Stimulated activated CD4-positive, alpha-beta T cell treated with anti-CD3 and anti-CD28 coated beads, Interleukin-1b, Interleukin-23, amount 100 ng/mL, for 48 hours (primary cell): ENCODE data around the gene CORO7.
"Not testable (repeated sequence)": the region's sequence is repeated elsewhere in the genome, so short reads cannot be mapped to it uniquely, and the experiment has no call there.

ENCODE experiments used
- DNase-seq: peaks from one replicate; pipeline ENCODE4 v3.0.0-alpha.2; 2020

CORO7 gene

DNA sequence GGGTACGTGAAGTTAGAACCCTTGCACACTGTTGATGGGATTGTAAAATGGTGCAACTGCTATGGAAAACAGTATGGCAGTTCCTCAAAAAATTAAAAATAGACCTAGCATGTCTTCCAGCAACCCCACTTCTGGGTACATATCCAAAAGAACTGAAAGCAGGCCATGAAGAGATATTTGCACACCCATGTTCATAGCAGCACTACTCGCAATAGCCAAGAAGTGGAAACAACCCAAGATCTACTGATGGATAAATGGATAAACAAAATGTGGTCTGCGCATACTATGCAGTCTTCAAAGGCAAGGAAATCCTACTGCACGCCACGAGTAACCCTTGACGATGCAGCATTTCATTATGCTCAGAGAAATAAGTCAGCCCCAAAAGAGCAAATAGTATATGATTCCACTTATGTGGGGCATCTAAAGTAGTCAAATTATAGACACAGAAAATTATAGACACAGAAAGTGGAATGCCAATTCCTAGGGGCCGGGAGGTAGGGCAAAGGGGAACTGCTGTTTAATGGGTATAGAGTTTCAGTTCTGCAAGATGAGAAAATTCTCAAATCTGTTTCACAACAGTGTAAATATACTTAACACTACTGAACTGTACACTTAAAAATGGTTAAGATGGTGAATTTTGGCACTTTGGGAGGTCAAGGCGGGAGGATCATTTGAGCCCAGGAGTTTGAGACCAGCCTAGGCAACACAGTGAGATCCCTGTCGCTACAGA is 17.2 kb downstream of the CORO7 start:
- no peak for DNase-seq

DNA sequence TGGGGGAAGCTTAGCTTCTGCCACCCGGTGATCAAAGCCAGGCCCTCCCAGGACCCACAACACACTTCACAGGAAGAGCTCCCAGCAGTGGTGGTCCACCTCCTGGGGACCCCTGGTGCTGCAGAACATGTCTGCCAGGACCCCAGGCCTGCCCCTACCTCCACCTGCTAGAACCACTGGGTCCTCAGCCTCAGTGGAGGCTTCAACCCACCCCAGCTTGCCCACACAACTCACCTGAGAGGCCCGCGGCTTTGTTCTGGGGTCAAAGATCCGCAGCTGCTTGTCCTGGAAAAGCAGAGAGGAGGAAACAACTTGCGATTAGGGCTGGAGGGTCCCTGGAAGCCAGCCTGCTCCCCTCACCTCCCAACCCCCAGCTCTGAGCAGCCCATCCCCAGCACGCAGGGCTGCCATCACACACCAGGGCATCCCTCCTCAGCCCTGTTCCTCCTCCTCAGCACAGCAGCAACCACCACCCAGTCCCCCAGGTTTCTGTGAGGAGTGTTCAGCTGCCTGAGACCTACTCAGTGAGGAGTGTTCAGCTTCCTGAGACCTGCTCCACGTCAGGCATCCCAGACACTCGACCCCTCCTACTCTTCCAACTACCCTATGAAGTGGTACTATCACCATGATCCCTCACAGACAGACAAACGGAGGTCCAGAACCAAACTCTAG is 21.2 kb downstream of the CORO7 start:
- no peak for DNase-seq

DNA sequence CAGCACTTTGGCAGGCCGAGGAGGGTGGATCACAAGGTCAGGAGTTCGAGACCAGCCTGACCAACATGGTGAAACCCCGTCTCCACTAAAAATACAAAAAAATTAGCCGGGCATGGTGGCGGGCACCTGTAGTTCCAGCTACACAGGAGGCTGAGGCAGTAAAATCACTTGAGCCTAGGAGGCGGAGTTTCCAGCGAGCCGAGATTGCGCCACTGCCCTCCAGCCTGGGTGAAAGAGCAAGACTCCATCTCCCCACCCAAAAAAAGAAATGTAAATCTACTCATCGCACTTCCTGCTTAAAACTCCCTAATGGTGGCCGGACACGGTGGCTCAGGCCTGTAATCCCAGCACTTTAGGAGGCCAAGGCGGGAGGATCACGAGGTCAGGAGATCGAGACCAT is 22.5 kb downstream of the CORO7 start:
- not testable (repeated sequence) for DNase-seq

DNA sequence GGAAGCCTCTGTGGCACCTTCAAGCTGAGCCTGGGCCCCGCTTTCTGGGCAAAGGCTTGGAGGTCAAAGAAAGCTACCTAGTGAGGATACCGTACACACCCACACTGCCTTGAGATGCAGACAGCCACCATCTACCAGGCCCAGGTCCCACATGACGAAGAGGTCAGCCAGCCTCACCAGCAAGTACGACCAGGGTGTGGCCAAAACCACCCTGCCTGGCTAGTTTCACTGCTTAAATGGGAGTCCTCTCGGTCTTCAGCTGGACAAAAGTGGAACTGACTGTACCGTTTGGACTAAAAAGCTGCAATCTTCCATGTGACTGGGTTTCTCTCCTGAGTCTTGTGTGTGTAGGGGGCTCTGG is 23.2 kb downstream of the CORO7 start:
- no peak for DNase-seq

DNA sequence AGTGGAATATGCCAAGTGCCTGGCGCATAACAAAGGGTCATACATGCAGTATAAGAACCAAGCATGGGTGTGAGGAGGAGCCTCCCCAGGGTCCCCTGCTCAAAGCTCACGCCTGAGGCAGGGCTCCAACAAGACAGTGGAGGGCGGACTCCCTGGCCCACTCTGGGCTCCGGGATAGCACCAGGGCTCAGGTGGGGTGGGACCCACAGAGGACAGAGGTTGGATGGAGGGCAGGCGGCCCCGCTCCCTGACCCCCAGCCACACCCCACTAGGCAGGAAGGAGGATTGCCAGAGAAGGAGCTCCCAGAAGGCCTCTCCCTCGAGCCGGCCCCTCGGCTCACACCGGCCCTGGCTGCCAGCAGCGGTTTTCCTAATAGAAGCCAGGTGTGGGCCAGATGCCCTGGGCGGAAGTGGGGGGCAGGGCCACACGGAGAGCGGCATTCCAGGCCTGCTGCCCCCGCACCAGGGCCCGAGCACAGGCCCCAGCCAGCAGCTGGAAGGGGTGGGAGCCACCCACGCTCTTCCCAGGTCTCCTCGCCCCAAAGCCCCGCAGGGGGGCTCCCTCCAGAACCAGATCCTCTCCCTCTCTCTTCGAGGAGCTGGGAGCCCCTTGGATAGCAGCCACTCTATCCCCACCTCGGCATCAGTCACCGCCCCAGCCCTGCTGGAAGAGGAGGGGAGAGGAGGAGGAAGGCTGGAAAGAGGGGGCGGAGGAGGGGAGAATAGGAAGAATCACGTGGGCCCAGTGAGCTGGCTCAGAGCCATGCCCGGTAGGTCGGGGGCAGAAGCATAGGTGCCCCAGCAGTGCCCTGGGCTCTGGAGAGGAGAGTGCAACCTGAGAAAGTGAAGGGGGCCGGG is 23.8 kb downstream of the CORO7 start:
- no peak for DNase-seq

DNA sequence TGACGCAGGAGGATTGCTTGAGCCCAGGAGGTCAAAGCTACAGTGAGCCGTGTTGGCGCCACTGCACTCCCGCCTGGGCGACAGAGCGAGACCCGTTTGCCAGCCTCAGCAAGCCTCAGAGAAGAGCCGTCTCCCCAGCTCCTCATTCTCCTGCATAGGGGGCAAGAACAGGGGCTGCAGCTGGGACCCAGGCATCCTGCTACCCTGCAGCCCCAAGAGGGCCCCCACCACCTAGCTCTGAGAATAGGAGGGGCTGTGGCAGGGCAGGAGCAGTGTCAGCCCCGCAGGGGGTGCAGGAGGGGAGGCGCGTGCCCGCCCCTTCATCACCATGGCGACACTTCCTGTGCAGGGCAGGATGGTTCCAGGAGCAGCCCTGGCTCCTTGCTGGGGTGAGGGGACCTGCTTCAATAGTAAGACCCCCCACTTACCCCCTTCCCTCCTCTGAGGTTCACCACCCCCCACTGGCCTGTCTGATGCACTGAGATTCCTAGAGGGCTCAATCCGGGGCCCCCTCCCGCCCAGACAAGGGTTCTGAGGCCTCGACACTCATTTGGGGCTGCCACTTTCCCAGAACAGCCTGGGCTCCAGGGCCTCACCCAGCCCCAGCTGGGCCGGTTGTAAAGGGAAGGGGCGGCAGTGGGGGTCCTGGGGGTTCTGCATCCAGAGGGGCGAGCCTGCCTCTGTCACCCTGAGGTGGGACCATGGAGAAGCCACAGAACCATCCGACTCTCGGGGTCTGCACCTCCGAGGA is 24.6 kb downstream of the CORO7 start:
- DNase-seq, result no peak

DNA sequence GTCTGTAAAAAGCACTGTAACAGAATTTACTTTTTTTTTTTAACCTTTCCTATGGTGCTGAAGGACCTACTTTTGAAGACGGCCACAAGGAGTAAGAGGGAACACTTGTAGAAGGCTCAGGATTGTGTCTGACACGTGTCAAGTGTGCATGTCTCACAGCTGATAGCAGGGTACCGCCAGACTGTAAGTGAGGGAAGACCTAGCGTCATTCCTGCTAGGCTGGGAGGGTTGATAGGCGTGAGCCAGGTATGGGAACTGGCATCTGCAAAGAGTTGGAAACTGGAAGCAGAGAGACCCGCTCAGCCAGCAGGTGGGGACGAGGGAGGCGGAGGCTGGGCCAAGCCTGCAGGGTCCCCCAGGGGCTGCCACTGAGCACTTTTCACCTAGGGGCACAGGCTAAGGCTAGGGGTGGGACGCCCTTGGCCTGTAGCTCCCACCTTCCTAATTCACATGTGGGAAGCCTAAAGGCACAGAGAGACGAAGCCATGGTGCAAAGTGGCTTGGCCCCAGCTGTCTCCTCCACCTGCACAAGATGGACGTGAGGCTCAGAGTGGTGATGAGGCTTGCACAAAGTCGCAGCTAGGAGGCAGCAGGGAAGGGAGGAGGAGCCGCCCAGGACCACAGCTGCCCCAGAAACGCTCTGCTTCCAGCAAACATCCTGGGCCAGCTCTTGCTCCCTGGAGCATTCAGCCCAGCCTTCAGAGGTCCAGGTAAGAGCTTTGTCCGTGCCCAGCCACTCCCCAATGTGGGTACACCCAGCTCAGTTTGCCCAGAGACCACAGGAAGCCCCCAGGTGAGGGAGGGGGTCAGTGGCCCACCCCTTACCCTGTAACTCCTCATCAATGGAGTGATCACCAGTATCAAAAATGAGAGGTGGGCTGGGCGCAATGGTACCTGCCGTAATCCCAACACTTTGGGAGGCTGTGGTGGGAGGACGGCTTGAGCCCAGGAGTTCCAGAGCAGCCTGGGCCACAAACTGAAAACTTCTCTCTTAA is 25.8 kb downstream of the CORO7 start:
- no peak for DNase-seq

DNA sequence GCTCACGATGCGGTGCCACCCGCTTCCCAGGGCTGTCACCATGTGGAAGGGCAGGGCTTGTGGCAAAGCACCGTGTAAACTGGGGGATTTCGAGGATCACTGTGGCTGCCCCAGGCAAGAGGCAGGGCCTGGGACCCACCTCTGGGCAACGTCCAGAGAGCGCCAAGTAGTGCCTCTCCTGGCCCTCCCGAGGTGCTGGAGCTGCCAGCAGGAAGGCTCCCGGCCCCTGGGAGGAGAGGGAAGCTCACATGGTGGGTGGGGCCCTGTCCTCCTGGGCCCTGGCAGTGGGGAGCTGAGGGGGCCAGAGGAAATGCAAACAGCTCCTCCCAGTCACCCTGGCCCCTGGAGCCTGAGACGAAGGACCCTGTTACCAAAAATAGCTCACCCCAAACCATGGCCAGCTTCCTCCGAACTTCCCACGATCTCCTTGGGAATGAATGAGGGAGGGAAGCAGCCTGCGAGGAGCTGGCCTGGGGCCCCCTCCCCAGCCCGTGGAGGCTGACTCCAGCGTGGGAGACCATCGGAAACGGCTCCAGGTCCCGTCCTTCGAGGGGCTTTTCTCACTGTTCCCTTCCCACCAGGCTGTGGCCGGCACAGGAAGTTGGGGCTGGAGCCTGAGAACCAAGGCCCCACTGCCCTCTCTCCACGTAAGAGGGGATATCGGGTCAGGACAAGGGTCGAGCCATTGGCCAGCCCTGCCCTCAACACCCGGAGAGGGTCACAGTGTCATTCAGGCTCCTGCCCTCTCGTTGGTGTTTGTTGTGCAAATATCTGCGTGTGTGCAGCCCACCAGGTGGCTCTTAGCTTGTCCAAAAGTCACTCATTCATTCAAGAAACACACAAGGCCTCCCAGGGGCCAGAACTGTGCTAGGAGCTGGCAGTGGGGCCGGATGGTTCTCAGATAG is 27.1 kb downstream of the CORO7 start:
- DNase-seq, result no peak

DNA sequence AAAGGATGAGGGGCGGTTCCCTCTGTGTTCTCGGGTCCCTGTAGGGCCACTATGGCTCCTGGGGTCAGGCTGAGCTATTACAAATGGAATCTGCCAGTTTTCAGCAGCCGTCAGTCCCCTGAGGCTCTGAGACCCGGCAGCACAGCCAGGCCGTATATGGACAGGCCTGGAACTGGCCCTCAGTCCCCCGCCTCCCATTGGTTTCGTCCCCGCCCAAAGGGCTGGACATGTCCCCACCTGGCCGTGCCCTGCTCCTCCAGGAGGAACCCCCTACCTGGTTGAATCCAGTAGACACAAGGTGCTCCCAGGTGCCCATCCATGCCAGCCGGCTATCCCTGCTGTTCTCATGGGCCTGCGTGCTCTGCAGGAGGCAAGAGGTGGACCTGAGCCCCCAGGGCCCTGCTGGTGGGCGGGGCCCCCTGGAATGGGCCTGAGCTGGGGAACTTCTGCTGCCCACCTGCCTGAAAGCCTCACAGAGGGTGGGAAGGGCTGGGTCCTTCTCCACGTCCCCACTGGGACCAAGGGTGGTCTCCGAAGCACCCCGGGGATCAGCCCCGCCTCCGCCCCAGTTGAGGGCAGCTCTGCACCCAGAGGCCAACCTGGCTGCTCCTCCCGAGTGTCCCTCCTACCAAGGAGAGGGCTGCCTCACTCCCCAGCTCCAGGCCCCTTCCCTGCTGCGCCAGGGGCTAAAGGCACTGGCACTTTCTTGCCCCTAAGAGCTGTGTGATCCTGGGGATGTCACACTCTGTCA is 27.9 kb downstream of the CORO7 start:
- no peak for DNase-seq

DNA sequence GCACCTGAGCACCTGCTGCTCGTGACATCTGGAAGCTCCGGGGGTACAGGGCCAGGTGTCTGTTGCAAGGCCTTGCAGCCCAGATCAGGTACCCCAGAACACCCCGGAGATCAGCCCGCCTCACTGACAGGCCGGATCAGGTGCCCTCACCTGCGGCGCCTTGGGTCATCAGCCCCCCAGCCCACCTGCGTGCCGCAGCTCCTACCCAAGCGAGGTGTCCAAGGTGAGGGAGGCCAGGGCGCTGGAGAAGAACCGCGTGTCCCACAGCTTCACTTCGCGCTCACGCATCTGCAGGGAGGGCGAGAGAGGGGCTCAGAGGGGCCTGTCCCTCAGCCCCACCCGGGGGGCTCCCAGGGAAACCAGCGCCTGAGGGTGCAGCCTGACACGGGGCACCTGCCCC is 28.6 kb downstream of the CORO7 start:
- DNase-seq, result no peak

DNA sequence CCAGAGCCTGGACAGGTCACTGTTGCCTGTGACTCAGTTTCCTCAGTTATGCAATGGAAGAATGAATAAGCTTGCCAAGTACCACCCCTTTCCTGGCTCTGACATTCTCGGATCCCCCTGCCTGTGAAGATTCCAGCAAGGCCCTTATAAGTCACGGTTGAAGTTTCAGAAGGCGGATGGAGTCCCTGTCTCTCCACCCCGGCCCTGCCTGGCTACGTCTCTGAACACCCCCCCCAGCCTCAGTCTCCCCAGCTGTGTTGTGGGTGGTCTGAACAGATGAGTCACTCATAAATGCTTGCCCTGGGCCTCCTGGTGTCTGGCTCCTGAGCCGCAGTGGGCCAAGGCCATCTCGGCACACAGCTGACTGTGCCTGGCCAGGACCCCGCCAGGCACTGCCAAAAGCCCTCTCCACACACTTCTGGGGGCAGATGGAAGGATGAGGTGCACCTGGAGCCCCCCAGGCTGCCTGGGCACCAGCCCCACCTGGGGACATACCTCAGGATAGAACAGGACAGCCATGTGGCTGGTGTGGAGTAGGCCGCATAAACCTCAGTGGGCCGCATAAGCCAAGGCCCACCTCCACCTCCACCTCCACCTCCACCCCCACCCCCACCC is 29.3 kb downstream of the CORO7 start:
- no peak for DNase-seq

DNA sequence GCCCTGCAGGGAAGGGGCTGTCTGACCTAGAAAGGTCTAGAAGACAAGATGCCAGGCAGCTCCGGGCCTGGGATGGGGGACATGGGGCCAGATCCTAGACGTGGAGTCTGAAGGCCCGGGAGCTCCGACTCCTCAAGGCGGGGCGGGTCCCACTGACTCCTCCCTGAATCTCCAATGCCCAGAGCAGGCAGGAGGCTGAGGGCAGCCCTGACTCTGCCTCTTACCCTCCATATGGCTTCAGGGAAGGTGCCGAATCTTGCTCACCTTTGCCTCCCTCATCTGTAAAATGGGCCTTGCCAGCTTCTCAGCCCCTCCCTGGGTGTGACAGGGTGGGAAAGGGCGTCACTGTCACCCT is 30.0 kb downstream of the CORO7 start:
- DNase-seq, result no peak

DNA sequence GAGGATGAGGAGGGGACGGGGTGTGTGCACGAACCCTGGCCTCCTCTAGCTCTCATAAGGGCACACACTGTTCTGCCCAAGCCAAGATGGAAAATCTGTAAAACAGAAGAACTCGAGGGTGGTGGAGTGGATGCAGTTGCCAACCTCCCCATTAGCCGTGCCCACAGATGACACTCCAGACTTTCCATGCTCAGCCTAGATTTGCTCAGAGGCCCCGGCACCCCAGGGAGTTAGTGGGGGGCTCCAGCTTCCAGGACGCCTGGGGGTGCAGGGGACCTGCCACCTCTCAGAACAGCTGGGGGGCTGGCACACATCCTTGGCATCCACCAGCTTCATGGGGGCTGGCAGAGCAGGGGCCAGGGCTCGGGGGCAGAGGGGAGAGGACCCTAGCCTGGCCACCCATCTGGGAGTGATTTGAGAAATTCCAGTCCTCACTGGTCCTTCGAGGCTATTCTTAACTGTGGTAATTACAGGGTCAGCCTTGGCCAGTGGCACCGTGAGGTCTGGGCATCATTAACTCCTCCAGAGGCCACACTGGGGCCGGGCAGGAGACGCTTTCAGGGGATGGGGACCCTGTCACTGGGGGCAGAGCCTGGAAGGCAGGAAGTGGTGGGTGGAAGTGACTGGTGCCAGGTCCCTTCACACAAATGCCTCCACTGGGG is 30.5 kb downstream of the CORO7 start:
- no peak for DNase-seq

DNA sequence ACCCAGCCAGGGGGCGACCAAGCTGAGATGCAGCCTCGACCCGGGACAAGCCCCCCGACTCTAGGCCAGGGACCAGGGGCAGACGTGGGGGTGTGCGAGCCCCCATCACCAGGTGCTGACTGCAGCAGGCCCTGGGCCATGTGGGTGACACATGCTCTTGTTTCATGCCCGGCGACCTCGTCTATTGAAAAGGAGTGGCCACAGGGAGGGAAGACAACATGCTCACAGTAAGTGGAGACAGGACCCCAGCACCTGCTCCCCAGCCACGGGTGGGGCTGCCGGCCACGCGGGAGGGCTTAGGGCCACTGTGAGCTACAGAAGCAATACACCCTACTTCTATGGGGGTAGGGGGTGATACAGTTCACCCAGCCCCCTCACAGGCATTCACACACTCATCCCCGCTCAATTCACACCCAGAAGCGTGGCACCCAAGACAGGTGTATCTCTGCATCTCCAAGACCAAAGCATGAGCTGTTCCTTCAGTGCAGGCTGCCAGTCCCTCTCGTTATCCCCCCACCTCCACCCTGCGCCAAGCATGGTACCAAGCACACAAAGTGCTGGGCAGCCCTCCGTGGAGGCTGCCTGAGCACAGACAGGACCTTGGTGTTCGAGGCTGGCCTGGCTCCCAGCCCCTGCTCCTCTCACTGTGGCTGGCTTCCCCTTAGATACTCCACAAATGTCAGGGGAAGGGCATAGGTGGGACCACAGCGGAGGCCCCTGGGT is 31.2 kb downstream of the CORO7 start:
- no peak for DNase-seq

DNA sequence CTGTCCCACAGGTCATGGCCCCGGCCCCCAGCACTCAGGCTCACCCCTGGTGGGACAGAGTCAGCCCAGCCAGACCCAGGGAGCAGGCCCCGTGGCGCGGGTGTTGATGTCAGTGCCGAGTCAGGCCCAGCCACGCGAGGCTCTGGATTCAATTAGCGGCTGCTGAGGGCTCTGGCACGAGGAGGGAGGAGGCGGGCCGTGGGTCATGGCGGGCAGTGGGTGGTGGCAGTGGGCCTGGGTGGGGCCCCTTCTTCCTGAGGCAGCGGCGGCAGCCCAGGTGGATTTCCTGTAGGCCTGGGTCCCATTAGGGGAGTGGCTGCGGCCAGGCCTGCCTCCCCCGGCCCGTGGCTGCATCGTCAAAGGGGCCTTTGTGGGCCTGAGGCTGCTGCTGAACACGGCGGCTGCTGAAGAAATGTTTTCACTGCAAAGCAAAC is 31.9 kb downstream of the CORO7 start:
- no peak for DNase-seq

DNA sequence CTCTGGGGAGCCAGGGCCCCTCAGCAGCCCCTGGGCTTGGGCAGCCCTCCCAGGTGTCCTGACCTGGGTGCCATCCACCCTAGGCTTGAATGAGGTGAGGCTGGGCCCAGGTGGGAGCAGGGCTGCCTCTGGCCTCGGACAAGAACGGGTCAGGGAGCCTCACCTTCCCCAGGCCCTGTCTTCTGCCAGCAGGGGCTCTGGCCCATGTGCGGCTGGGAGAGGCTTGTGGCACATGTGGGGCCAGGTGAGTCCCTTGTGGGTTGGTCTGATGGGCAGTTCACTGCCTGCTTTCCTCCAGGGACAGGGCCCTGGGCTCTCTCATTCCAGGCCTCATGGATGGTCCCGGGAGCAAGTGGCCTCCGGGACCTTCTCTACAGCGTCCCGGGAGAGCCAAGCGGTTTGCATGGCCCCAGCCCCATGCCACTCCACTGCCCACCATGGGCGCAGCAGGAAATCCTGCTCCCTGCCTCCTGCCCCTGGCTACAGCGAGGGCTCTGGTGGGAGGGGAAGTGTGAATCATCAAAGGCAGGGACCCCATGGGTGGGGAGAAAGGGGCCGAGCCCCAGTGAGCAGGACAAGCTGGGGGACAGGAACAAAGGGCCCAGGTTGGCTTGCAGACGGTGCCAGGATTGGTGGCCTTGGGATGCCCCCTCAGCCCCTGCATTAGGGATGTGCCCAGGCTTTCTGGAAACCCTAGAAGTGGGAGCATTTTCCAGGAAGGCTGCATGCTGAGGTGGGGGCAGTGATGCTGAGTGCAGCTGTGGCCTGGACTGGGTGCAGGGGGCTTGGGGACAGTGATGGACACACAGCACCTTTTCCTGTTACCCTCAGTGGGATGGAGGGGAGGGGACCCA is 32.6 kb downstream of the CORO7 start:
- DNase-seq, result no peak

DNA sequence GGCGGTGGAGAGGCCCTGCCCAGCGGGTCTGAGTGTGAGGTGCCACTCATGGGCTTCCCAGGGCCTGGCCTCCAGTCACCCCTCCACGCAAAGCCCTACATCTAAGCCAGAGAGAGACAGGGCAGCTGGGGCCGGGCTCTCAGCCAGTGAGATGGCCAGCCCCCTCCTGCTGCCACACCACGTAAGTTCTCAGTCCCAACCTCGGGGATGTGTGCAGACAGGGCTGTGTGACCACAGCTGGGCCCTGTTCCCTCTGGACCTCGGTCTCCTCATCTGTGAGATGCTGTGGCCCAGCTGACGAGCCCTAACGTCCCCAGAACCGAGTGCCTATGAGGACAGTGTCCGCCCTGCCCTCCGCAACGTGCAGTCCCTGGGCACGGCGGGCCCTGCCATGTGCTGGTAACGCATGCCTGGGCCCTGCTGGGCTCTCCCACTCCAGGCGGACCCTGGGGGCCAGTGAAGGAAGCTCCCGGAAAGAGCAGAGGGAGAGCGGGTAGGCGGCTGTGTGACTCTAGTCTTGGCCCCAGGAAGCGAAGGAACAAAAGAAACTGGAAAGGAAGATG is 33.5 kb downstream of the CORO7 start:
- no peak for DNase-seq
